GM12878 (cell line): ENCODE measurements around the gene OLFM1. TPM values are rescaled to one million over a fixed set of nuclear protein-coding genes. Genes with fewer than 3 reads are reported as not detected.

Experiments
- ATAC-seq: fragments of 200-7000 bp; cut with Tn5 transposase; 3 replicates; pipeline ENCODE4 v1.9.1; 2020; ENCODE audit warnings: mild to moderate bottlenecking, moderate library complexity
- BruUV-seq: library from RNA; stranded (reverse); fragments of 400-500 nt; replicated peaks from 2 replicates; lab custom pipeline; 2021; lab: Mats Ljungman, UMichigan
- CTCF ChIA-PET: fragments of 300-600 bp; sonication (Branson Sonifier 250); formaldehyde crosslinking; extraction: SDS; loops from one replicate; lab custom pipeline; 2021; ENCODE audit warnings: inconsistent platforms; lab: Yijun Ruan, JAX
- POLR2A ChIA-PET: fragments of 350-600 bp; formaldehyde crosslinking; extraction: SDS; loops from one replicate; lab custom pipeline; 2021; ENCODE audit warnings: inconsistent platforms; lab: Charles Lee
- RAD21 ChIA-PET: fragments of 300-600 bp; sonication (Branson Sonifier 250); formaldehyde crosslinking; loops from one replicate; lab custom pipeline; 2023; ENCODE audit warnings: antibody characterized with exemption; ENCODE audit not compliant: unreplicated experiment; lab: Charles Lee
- SMC1A ChIA-PET: fragments of 300-600 bp; sonication (Branson Sonifier 250); formaldehyde crosslinking; loops from one replicate; lab custom pipeline; 2023; ENCODE audit not compliant: unreplicated experiment, uncharacterized antibody; lab: Charles Lee
- DNase-seq: peaks from one replicate; pipeline ENCODE4 v3.0.0-alpha.2; 2011; ENCODE audit warnings: low read depth, low spot score
- FAIRE-seq: peaks from 3 replicates; lab custom pipeline; 2011; peaks lifted over from hg19 to GRCh38; lab: Jason Lieb, UNC
- H2AFZ ChIP-seq: 2 replicates; pipeline ENCODE4 v1.6.0; 2011; ENCODE audit warnings: low read depth, low read length, control low read depth; ENCODE audit not compliant: control insufficient read depth
- H3K27ac ChIP-seq: 2 replicates; pipeline ENCODE4 v1.5.1; 2011; ENCODE audit warnings: control low read depth; ENCODE audit not compliant: control insufficient read depth, insufficient read depth
- H3K27me3 ChIP-seq, 2 experiments: replicated peaks in 1 of 2; 2 replicates each; pipeline versions ENCODE4 v1.6.0 to v1.6.1; 2011; ENCODE audit warnings: low read length in 1 of 2; ENCODE audit not compliant: control insufficient read depth in 2 of 2, insufficient read depth in 2 of 2
- H3K36me3 ChIP-seq, 2 experiments: 2 replicates each; pipeline ENCODE4 v1.5.1; 2011; ENCODE audit warnings: low read length in 1 of 2; ENCODE audit not compliant: control insufficient read depth in 2 of 2, insufficient read depth in 2 of 2
- H3K4me1 ChIP-seq: 2 replicates; pipeline ENCODE4 v1.6.1; 2011; ENCODE audit warnings: mild to moderate bottlenecking, low read length, moderate library complexity, mixed read lengths; ENCODE audit not compliant: control insufficient read depth, insufficient read depth
- H3K4me2 ChIP-seq: 2 replicates; pipeline ENCODE4 v1.6.0; 2011; ENCODE audit warnings: control low read depth; ENCODE audit not compliant: control insufficient read depth, insufficient read depth
- H3K4me3 ChIP-seq: fragments of 200-600 bp; sonication (generic); 2 replicates; pipeline ENCODE4 v1.5.1; 2016
- H3K79me2 ChIP-seq: 2 replicates; pipeline ENCODE4 v1.6.0; 2011; ENCODE audit warnings: low read length; ENCODE audit not compliant: control insufficient read depth, insufficient read depth
- H3K9ac ChIP-seq: 2 replicates; pipeline ENCODE4 v1.8.0; 2011; ENCODE audit warnings: low read length, control low read depth, mixed read lengths; ENCODE audit not compliant: control insufficient read depth, insufficient read depth
- H3K9me3 ChIP-seq: replicated peaks from 3 replicates; pipeline ENCODE4 v1.5.1; 2011; ENCODE audit warnings: mild to moderate bottlenecking, low read length; ENCODE audit not compliant: control insufficient read depth, insufficient read depth
- H4K20me1 ChIP-seq: 2 replicates; pipeline ENCODE4 v1.6.0; 2011; ENCODE audit not compliant: control insufficient read depth, insufficient read depth
- BMI1 ChIP-seq: fragments of 450-650 bp; IDR thresholded peaks from 2 replicates; pipeline ENCODE4 v1.6.1; 2016; ENCODE audit warnings: mild to moderate bottlenecking, moderate library complexity, borderline replicate concordance
- CHD4 ChIP-seq: fragments of 200-600 bp; sonication (generic); IDR thresholded peaks from 2 replicates; pipeline ENCODE4 v1.6.1; 2016; ENCODE audit warnings: mild to moderate bottlenecking
- HDGF ChIP-seq: fragments of 450-650 bp; IDR thresholded peaks from 2 replicates; pipeline ENCODE4 v1.6.1; 2016; ENCODE audit warnings: antibody characterized with exemption
- IKZF2 ChIP-seq, 2 experiments: fragments of 450-650 bp; IDR thresholded peaks; 2 replicates each; pipeline ENCODE4 v1.6.1; 2017; ENCODE audit warnings: mild to moderate bottlenecking in 2 of 2, moderate library complexity in 2 of 2
- KDM1A ChIP-seq: fragments of 200-600 bp; sonication (generic); IDR thresholded peaks from 2 replicates; pipeline ENCODE4 v1.6.1; 2016; ENCODE audit warnings: borderline replicate concordance
- MXI1 ChIP-seq: fragments of 150-350 bp; IDR thresholded peaks from 2 replicates; pipeline ENCODE4 v1.6.1; 2011; ENCODE audit warnings: low read depth, mild to moderate bottlenecking, inconsistent platforms, low read length, improper control_type of control experiment
- SREBF2 ChIP-seq: IDR thresholded peaks from 2 replicates; pipeline ENCODE4 v1.6.1; 2012; ENCODE audit warnings: mild to moderate bottlenecking, low read length
- STAT3 ChIP-seq: IDR thresholded peaks from 2 replicates; pipeline ENCODE4 v1.6.1; 2011; ENCODE audit warnings: low read depth, low read length, improper control_type of control experiment
- WGBS: methylation state at CpG from one replicate; pipeline ENCODE4 v1.1.6; 2016; ENCODE audit warnings: low lambda C conversion rate; ENCODE audit not compliant: insufficient replicate concordance, insufficient coverage; ENCODE audit errors: missing lambda C conversion rate; 5-methylcytosine and 5-hydroxymethylcytosine counted together
- in situ Hi-C: fragments of 300-500 bp; cut with MboI; formaldehyde crosslinking; loops from 9 replicates; pipeline ENCODE4 v1.14.3; 2018; ENCODE audit warnings: mixed read lengths
- intact Hi-C: fragments of 100-400 bp; cut with micrococcal nuclease; formaldehyde crosslinking; loops from one replicate; pipeline ENCODE4 v1.14.2; 2022; ENCODE audit not compliant: unreplicated experiment
- polyA plus RNA-seq, 11 experiments: library from polyadenylated mRNA; depleted of rRNA in 4 of 11; unstranded in 6 of 11; stranded (reverse) in 5 of 11; fragments of >200 nt; fragmentation: Nextera tagmentation in 4 of 11; fragmentation: Illumina TruSeq in 1 of 11; extraction: Ambion mirVana in 4 of 11; extraction: Trizol in 1 of 11; gene quantifications; 1 replicate in 1 of 11; 2 replicates in 10 of 11; pipeline versions ENCODE4 v1.2.1 to v1.2.3, GENCODE V29; 2011 to 2016; ENCODE audit warnings: inconsistent platforms in 2 of 11, missing spikeins in 2 of 11, low read depth in 1 of 11
- total RNA-seq, 4 experiments: library from RNA; depleted of rRNA in 3 of 4; stranded (reverse); fragments of >200 nt in 3 of 4; fragmentation: Illumina TruSeq in 1 of 4; extraction: Trizol in 1 of 4; gene quantifications; 2 replicates each; pipeline versions ENCODE4 v1.2.1 to v1.2.3, GENCODE V29; 2013 to 2021
- TF ChIP-seq, protein P1 (sequence below): IDR thresholded peaks from 2 replicates; pipeline ENCODE4 v1.6.1; 2012; ENCODE audit warnings: mild to moderate bottlenecking, low read depth, low read length
- TF ChIP-seq, protein P2 (sequence below): IDR thresholded peaks from 2 replicates; pipeline ENCODE4 v1.6.1; 2011; ENCODE audit warnings: borderline replicate concordance, low read depth, mild to moderate bottlenecking, moderate library complexity, low read length; ENCODE audit not compliant: insufficient read depth, poor library complexity, severe bottlenecking
- TF ChIP-seq, protein P3 (sequence below): fragments of 450-650 bp; IDR thresholded peaks from 2 replicates; pipeline ENCODE4 v1.6.1; 2017; ENCODE audit warnings: mild to moderate bottlenecking

Gene OLFM1
- total and polyA plus RNA-seq, 10 of the 15 experiments (the other 5 are each of a cell fraction or from before 2014, with no cell fraction given): not detected

DNA sequence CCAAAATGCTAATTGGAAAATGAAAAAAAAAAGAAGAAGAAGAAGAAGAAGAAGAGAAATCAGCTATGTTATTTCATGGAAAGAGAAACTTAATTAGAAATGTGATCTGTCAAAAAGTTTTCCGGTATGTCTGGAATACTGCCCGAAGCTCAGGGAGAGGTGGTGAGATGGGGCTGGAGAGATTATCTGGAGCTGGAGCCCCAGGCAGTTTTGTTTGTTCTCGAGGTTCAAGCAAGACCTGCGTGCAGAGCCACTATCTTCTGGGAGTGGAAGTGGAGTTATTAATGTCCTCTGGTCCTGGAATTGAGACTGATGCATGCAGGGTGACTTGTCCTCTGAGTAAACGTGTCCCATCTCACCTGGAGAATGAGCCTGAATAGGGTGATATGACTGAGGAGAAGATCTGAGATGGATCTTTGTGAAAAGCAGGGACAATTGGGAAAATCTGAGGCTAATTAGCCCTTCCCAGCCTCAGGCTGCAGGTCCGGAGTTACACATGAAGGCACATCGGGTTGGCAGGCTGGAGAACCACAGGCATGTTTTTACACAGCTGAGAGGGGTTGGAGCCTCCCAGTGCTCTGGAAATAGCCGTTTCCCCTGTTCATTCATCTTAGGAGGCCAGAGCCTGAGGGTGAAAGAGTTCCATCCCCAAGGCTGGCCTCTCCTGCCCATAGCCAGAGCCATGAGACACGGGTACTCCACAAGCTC lies 70.5 kb downstream of the OLFM1 start:
- no peaks in the 10 kb centered on the region for H3K4me1 ChIP-seq
- WGBS: 29% methylated on average over 9 of the region's 9 CpGs
- CTCF ChIA-PET: no interaction called here
- no peaks in the 10 kb centered on the region for H3K79me2 ChIP-seq
- POLR2A ChIA-PET: no interaction called here
- RAD21 ChIA-PET: no interaction called here
- no TSS peak for BruUV-seq
- H3K27me3 ChIP-seq: no peaks in the 10 kb centered on the region; a peak in 1 of 4 replicates
- H3K27ac ChIP-seq: no peak overlapping the region
- intact Hi-C loops: no loop called here
- in situ Hi-C loops: no loop called here
- H3K4me2 ChIP-seq: no peak overlapping the region
- no peak for ATAC-seq
- no peak overlapping the region for H2AFZ ChIP-seq
- no peaks in the 10 kb centered on the region; the same call in none of the 2 replicates for H4K20me1 ChIP-seq
- SMC1A ChIA-PET: no interaction called here
- TF ChIP-seq STAT3 (no peak), IKZF2 (IDR thresholded peaks at IDR 0.05) (no peak), HDGF (no peak), KDM1A (no peak), MXI1 (no peak), CHD4 (no peak), BMI1 (no peak), SREBF2 (no peak)
- TF ChIP-seq, protein P1, sequence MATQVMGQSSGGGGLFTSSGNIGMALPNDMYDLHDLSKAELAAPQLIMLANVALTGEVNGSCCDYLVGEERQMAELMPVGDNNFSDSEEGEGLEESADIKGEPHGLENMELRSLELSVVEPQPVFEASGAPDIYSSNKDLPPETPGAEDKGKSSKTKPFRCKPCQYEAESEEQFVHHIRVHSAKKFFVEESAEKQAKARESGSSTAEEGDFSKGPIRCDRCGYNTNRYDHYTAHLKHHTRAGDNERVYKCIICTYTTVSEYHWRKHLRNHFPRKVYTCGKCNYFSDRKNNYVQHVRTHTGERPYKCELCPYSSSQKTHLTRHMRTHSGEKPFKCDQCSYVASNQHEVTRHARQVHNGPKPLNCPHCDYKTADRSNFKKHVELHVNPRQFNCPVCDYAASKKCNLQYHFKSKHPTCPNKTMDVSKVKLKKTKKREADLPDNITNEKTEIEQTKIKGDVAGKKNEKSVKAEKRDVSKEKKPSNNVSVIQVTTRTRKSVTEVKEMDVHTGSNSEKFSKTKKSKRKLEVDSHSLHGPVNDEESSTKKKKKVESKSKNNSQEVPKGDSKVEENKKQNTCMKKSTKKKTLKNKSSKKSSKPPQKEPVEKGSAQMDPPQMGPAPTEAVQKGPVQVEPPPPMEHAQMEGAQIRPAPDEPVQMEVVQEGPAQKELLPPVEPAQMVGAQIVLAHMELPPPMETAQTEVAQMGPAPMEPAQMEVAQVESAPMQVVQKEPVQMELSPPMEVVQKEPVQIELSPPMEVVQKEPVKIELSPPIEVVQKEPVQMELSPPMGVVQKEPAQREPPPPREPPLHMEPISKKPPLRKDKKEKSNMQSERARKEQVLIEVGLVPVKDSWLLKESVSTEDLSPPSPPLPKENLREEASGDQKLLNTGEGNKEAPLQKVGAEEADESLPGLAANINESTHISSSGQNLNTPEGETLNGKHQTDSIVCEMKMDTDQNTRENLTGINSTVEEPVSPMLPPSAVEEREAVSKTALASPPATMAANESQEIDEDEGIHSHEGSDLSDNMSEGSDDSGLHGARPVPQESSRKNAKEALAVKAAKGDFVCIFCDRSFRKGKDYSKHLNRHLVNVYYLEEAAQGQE: no peak
- TF ChIP-seq, protein P2, sequence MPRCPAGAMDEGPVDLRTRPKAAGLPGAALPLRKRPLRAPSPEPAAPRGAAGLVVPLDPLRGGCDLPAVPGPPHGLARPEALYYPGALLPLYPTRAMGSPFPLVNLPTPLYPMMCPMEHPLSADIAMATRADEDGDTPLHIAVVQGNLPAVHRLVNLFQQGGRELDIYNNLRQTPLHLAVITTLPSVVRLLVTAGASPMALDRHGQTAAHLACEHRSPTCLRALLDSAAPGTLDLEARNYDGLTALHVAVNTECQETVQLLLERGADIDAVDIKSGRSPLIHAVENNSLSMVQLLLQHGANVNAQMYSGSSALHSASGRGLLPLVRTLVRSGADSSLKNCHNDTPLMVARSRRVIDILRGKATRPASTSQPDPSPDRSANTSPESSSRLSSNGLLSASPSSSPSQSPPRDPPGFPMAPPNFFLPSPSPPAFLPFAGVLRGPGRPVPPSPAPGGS: no peak
- TF ChIP-seq, protein P3, sequence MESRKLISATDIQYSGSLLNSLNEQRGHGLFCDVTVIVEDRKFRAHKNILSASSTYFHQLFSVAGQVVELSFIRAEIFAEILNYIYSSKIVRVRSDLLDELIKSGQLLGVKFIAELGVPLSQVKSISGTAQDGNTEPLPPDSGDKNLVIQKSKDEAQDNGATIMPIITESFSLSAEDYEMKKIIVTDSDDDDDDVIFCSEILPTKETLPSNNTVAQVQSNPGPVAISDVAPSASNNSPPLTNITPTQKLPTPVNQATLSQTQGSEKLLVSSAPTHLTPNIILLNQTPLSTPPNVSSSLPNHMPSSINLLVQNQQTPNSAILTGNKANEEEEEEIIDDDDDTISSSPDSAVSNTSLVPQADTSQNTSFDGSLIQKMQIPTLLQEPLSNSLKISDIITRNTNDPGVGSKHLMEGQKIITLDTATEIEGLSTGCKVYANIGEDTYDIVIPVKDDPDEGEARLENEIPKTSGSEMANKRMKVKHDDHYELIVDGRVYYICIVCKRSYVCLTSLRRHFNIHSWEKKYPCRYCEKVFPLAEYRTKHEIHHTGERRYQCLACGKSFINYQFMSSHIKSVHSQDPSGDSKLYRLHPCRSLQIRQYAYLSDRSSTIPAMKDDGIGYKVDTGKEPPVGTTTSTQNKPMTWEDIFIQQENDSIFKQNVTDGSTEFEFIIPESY: no peak
- H3K9ac ChIP-seq: no peak overlapping the region
- FAIRE-seq: no peak
- H3K4me3 ChIP-seq: no peak overlapping the region
- no peaks in the 10 kb centered on the region for H3K9me3 ChIP-seq
- H3K36me3 ChIP-seq: no peaks in the 10 kb centered on the region
- no peak for DNase-seq
